GM21576 (cell line): Measurements from ENCODE around the gene SLC6A4.
"Not testable (repeated sequence)": the region's sequence is repeated elsewhere in the genome, so short reads cannot be mapped to it uniquely, and the experiment has no call there.

Experiments
- ATAC-seq: cut with Tn5 transposase; IDR thresholded peaks from one replicate; pipeline ENCODE4 v1.9.1; 2021; ENCODE audit warnings: mild to moderate bottlenecking, moderate library complexity; ENCODE audit not compliant: unreplicated experiment

The SLC6A4 gene

DNA sequence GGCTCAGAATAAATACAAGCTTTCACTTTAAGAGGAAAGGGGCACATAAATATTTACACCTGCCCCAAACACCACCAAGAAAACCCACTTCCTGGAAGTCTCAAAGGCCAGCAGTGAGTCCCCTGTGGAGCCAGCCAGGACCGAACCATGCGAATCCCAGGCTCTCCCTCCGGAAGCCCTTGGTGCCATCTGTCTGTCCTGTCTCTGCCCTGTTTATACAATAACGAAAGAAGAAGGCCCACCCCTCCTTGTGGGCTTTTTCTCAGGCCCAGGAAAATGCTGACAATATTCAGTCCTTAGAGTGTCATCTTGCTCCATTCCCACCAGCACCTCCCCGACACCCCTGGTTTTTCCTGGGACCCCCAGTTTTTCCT lies 3.6 kb upstream of the SLC6A4 start:
- no peak for ATAC-seq

DNA sequence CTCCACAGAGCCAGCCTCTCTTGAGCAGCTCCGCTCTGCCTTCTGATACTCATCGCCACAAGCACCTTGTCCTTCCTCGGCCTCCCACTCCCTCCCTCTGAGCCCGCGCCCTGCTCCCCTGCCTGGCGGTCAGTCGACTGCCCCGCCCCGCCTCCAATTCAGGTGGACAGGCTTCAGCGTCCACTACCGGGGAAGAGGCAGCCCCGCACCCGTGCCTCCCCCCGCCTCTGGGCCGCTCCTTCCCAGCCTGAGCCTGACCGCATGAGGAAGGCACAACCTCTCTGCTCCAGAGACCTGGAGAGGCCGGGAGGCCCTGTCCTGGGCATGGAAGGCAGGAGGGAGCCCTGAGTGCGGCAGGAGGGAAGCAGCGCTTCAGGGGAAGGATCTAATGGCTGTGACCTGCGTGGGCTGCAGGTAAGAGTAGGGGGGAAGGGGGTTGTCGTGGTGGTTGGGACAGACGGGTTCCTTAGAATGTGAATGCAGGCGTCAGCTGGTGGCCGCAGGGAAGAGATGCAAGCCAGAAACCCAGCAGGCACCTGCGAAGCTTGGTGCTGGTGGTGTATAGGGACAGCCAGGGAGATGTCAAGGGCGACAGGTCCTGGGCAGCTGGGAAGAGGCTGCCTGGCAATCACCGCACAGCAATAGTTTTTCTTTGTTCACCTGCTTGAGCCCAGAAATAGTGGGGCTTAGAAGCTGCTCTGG lies 3.0 kb upstream of the SLC6A4 start:
- ATAC-seq = no peak

DNA sequence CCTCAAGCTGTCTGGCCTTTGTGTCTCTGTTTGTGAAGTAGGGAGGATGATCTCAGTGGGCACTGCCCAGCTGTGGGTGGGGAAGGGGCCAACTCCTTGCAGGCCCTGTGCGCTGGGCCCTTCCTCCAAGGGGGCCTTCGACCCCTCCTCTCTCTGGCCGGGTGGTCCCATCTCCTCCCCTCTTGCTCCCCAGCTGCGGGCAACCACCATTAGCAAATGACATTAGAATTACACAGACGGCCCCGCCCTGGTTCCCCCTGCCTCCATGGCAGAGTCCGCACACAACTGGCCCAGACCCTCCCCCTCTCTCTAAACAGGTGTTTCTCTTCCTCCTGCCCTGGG lies 2.5 kb upstream of the SLC6A4 start:
- no peak for ATAC-seq

DNA sequence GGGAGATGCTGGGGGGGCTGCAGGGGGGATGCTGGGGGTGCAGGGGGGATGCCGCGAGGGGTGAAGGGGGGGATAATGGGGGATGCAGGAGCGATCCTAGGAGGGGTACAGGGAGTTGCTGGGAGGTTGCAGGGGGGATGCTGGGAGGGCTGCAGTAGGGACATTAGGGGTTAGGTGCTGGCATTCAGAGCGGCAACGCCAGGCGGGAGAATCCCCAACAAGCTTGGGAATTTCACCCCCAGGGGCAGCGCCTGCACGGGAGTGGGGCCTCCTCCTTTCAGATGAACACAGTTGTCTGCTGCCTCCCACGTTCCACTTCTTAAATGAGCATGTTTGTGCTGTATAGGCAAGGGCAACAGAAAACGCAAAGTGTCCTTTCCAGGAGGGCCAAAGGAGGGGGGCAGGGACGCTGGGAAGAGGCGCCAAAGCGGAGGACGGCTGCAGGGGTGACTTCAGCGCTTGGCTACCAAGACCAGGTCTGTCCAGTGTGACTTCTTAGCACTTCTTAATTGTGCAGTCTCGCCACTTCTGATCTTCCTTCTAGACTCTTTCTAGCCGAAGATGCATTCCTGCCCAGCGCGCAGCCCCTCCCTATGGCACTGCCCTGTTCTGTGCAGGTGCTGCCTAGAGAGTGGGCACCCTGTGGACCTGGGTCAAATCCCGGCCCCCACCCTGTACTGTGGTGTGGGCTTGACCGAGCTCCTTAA lies 2.0 kb upstream of the SLC6A4 start:
- ATAC-seq = no peak

DNA sequence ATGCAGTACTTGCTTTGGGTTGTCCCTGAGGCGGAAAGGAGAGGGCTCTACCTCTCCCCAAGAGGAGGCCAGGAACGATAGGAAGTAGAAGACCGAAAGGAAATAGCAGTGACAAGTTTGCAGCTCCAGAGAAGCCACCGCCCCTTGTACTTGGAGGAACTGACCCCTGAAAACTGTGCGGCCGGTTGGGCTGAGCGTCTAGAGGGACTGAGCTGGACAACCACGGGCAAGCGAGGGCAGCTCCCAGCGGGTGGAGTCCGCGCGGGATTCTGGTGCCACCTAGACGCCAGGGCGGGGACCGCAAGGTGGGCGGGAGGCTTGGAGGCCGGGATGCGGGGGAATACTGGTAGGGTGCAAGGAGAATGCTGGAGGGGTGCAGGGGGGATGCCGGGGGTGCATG lies 1.3 kb upstream of the SLC6A4 start:
- ATAC-seq = no peak

DNA sequence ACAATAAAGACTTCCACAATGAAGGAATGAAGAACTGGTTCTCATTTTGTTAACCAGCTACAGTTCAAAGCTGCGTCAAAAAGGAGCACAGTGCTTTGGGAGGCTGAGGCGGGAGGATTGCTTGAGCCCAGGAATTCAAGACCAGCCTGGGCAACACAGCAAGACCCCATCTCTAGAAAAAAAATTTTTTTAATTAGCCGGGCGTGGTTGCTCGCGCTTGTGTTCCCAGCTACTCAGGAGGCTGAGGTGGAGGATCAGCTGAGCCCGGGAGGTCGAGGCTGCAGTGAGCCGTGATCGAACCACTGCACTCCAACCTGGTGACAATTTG lies 764 bp upstream of the SLC6A4 start:
- no peak for ATAC-seq

DNA sequence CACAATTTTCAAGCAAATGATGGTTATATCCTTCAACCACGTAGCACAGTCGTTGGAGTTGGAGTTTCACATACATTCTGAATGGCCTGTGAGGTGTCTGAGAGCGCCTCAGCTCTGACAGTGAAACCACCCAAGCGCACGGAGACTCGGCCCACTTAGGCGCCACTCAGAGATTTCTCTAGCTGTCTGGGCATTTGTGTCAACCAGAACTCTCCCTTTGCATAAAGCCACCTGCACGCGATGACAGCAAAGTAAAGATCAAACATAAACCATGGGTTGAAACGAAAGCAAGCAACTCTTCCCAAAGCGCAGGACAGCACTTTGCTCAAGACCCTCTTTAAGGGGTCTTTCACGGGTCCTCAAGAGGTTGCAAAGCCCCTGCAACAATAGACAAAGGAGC lies 533 bp downstream of the SLC6A4 start:
- no peak for ATAC-seq

DNA sequence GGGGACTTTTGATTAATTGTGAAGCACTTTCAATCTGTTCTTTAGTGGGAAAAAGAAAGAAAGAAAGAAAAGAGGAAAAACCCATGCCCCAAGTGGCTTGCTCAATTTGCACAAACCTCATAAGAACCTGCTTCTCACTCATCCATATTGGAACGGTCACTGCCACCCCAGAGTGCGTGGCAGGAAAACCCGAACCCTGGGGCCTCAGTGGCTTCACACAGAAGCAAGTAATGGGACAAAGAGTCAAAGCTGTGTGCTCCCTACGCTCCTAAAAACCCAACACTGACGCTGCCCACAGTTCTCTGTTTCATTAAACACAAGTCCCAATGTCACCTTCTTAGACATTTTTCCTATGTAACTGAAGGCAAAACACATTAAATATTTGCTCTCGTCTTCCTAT lies 1.2 kb downstream of the SLC6A4 start:
- no peak for ATAC-seq

DNA sequence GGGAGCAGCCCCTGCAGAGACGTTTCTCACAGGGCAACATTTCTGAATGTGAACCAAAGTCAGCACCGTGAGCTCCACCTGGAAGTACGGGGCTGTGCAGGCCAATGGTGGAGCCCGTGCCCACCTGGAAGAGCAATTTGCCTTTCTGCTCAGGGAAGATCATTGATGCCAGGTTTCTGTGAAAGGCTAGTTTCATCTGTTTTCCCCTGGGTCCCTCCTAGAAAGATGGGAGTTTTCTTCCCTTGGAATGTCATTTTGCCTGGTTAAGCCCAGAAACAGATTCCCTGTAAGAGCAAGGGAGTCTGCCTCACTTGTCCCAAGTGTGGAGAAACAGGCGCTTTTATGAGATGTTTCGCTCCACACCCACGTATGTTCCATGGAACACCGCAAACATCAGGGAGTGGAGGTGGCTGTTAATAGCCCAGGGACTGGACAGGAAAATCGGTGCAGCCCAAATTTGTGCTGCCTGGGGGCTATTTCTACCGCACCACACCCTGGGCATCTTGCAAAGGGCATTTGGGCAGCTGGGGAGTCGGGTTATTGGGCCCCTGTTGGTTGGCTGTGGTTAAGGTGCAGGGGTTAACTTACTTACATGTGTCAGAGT lies 2.6 kb downstream of the SLC6A4 start:
- no peak for ATAC-seq

DNA sequence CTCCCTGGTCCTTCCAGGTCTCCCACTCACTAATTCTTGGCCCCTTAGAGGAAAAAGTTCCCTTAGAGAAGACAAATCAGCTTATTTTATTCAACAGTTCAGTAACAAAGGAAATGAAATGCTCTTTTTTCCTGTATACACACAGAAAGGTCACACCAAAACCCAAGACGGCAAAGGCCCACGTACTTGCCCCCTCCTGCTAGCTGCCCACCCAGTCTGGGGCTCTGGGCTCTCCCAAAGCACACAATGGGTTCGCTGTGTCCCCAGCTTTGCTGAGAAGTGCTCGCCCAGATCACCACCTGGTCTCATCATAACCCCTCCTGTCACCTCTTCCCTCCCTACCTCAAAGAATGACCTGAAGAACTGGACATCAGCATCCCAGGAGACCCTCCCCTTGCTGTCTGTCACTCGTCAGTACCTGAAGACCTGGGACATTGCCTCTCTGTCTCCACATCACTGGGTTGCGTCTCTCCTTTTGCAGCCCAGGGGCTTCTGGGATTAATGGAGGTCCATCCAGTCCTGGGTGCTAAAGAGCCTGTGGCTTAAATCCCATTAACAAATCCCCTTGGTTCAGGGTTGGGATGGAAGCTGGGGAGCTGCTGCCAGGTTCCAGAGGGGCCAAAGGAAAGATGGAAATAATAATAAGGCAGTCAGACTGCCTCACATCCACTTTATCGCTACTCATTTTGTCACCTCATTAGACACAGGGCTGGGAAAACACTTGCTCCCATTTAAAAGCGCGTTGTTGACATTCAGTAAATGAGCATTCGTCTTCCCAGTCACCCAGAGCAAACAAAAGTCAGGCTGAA lies 3.3 kb downstream of the SLC6A4 start:
- ATAC-seq = no peak

DNA sequence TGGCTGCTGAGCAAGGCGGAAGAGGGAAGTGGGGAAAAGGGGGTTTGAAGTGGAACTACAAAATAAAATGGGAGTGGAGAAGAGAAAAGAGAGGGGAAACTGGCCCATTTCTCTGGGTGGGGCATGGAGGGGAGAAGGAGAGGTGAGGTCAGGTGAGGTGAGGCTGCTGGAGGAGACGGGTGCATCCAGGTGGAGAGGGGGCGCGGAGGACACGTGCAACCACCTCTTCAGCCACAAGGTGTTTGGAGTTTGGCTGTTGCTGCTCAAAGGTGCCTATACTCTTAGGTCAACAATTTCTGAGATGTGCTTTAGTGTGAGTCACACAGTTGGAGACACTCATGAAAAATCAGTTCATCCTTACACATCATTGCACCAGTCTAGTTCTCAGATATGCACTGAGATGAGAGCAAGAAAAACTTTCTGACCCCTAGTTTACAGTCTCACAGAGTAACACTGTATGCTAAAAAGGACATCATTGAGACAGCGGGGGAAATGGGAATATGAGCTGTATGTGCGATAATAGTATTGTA lies 4.8 kb downstream of the SLC6A4 start:
- no peak for ATAC-seq

DNA sequence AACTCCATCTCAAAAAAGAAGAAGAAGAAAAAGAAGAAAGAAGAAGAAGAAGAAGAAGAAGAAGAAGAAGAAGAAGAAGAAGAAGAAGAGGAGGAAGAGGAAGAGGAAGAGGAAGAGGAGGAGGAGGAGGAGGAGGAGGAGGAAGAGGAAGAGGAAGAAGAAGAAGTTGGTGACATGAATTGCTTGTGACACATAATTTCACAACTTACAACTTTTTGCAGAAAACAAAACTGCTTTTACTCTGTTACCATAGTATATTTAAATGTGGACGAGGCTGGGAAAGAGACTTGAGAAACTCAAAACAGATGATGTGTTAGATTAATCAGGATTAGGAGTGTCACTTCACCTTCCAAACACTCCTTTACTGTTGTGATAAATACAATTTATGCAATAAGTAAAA lies 5.5 kb downstream of the SLC6A4 start:
- ATAC-seq = not testable (repeated sequence)

DNA sequence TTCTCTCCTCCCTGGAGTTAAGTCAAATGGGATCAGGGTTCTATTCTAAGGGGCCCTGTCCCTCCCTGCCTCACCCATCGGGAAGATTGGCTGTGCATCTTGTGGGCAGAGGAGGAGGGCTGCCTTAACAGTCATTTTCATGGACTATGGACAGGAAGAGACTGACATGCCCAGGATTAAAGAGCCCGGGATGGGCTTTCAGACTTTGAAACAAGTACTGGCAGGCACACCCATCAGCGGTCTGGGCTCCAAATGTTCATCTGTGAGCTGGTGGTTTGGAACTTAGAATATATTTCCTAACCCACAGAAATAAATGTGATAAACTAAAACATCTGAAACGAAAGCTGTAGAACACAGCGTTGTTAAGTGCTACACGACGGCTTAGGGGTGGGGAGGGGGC lies 6.5 kb downstream of the SLC6A4 start:
- no peak for ATAC-seq

DNA sequence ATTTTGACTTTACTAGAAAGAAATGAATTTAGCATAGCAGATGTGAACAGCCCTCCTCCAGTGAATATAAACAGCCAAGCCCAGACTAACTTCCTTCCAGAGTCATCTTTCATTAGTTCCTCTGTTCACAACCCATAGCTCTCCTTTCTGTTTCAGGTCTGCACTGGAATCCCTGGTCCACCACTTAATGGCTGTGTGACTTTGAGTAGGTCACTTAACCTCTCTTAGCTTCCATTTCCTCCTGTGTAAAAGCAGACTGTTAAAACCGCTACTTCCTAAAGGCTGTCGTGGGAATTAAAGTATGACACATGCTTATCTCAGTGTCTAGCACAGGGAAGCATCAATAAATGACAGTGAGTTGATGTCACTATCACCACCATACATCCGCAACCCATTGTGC lies 7.5 kb downstream of the SLC6A4 start:
- no peak for ATAC-seq

DNA sequence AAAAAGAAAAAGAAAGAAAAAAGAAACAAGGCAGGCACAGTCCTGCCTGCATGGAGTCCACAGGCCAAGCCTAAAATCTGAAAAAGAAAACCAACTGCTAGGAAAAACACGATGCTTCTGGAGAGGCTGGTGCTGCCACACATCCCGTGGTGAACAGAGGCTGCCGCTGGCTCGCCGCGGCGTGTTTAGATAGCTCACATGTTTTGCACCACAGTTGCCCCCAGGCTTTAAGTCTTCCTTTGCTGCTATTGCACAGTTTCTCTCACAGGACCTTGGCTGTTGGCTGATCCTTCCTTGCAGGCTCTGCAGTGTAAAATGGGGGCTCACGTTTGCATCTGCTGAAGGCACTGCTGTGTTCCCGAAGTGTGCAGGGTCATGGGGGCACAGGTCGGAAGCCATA lies 8.6 kb downstream of the SLC6A4 start:
- ATAC-seq = no peak

DNA sequence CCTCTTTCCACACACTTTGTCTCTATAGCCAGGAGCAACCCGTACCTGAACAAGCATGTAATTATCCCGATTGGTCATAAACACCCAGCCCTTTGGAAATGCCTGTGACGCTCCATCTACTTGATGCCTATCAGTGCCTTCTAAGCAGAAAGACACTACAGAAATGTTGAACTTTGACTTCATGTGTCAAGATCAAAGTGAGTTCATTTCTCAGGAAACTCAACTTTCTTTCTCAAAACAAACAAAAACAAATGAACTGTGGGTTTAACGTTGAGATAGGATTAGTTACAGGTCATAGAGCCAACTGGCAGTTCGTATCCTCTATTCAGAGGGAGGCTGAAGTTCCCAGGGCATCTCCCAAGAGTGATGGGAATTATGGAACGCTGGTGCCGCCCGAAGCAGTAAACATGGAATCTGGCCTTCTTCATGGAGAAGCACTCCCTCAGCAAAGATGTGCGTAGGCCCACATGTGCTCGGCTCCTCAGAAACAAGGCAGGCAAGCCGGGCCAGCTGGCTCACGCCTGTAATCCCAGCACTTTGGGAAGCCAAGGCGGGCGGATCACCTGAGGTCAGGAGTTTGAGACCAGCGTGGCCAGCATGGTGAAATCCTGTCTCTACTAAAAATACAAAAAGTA lies 9.5 kb downstream of the SLC6A4 start:
- ATAC-seq = no peak

DNA sequence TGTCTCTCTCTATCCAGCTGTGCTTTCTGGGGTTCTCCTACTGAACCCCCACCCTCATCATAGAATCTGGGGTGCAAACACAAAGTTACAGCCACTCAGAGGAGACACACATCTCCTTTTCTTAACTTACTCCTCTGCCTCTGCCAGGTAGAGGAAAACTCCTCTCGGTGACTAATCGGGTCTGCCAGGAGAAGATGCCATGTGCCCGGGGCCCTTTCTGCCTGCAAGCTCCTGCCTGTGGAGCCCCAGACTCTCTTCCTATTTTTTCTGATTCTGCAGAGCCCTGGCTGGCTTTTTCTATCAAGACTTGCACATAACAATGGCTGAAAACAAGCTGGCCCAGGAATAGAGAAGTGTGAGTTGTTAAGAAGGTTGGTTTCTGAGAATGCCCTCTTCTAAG lies 10.4 kb downstream of the SLC6A4 start:
- no peak for ATAC-seq

DNA sequence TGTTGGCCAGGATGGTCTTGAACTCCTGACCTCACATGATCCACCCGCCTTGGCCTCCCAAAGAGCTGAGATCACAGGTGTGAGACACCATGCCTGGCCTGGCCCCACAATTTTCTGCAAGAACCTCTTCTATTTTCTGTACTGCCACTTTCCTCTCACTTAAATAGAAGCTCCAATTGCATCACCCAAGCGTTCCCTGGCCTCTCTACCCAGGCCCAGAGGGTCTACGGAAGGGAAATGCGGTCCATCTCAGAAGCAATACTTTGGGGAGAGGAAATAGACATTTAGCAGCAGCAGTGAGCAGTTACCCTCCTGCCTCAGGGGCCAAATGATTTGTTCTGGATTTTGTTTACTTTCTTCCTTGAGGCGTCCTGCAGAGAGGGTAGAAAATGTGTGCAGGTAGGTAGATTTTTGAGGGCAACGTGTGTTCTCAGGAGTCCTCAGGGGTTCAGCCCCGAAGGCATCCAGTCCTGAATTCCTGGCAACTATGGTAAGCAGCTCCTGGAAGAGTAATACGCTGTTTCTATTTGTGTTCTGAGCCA lies 11.0 kb downstream of the SLC6A4 start:
- ATAC-seq = no peak

DNA sequence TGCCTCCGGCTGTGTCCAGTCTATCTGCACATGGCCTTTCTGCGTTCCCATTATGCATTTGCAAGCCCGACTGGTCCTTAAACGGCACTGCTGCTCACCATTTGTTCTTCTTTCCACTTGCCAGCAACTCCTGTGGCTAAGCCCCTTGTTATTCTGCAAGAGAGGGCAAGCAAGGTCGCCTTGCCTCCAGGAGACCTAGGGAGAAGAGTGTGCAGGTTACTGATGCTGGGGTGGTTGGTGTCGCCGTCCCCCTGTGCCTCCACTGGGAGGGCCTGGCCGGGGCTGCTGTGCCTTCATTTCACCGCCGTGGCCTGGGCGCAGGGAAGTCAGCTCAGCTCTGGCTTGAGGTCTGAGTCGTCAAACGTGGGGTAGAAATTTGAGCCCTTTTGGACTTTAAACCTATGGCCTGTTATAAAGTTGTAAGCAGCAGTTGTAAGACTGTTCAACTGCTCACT lies 12.7 kb downstream of the SLC6A4 start:
- ATAC-seq = no peak

DNA sequence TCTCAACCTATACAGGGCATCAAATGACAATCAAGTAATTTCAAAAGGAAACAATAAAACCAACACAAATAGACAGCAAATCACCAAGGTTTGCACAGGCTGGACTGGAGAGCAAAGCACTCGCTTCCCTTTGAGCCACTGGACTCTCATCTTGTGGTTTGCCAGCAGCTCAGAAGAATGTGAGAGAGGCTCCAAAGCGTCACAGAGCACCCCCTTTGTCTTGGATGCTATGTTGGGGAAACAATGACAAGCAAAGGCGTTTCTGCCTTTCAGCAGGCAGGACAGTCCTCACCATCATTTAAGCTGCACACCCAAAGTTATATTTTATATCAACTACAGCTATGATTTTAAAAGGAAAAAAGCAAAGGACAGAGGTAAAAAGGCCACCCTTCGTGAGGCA lies 13.2 kb downstream of the SLC6A4 start:
- ATAC-seq = no peak

DNA sequence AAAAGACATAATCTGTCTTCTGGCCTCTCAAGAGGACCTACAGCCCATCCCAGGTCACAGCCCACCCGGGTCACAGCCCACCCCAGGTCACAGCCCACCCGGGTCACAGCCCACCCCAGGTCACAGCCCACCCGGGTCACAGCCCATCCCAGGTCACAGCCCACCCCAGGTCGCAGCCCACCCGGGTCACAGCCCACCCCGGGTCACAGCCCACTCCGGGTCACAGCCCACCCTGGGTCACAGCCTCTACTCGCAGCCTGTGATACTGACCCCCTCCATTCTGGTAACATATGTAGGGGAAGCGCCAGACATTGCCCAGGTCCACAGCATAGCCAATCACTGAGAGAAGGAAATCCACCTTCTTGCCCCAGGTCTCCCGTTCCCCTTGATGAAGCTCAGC lies 14.2 kb downstream of the SLC6A4 start:
- ATAC-seq = no peak
